DMS79 treated with DMSO at 0.1 percent for 48 hours (cell line): ENCODE results near the gene CHRNG.

Source experiments
- DNase-seq: peaks from one replicate; lab custom pipeline; 2025; lab: John Stamatoyannopoulos, UW

The CHRNG gene

GRCh38 chr2:232506709-232507108, 32.8 kb upstream of the CHRNG start:
- no peak for DNase-seq

- DNase-seq = no peak
Observed at GRCh38 chr2:232508251-232508650, 31.2 kb upstream of the CHRNG start.

DNA sequence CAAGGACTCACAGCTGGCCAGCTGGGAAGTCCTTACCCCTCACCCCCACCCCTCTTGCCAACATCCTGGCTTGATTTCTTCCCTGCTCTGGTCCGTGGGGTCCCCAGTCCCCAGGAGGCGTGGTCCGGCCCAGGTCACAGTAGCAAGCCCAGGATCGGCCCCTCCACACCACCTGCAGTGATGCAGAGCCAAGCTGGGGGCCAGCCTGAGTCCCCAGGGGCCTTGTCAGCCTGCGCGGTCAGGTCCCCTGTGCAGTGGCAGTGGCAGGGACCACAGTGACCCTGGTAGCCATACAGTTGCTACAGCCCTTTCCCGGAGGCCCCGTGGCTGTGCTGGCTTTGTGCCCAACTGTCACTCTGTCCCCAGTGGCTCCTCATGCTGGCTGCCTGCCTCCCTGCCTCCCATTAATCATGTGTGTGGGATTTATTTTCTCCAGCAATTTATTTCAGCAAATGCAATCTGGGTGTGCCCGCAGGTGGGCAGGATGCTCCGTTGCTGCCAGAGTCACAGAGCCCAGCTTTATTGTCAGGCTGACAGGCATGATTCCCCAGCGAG, 28.1 kb upstream of the CHRNG start:
- peak; percentile 6 for DNase-seq

DNA sequence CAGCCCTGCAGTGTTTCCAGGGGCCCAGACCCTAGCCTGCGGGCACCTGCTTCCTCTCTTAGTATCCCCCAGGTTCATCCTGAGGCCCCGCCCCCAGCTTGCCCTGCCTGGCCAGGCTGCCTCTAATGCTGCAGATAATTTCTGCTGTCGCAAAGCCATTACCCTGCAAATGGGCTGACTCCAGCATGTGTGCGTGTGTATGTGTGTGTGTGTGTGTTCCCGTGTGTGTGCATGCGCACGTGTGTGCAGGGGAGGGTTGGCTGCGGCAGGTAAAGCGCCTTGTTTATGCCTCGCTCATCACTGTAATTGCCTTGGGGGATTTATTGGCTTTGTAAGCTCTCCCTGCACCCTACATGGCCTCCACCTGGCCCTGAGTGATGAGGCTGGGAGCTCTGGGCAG, 26.9 kb upstream of the CHRNG start:
- no peak for DNase-seq

DNA sequence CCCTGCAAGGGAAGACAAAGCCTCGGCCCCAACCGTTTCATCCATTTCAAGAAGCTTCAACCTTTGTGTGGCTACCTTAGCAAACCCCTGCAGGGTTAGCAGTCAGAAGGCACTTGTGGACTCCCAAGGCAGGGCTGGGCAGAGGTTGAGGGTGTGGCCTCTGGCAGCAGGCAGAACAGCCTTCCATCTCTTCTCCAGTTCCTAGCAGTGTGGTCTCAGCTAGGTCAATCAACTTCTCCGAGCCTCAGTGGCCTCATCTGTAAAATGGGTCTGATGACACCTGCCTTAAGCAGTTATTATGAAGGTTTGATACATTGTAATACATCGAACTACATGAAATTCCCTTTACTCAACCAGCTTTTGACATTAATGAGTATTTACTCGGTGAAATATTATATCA, 26.1 kb upstream of the CHRNG start:
- DNase-seq = no peak

- DNase-seq = no peak
Observed at GRCh38 chr2:232515639-232516038, 23.9 kb upstream of the CHRNG start.

DNA sequence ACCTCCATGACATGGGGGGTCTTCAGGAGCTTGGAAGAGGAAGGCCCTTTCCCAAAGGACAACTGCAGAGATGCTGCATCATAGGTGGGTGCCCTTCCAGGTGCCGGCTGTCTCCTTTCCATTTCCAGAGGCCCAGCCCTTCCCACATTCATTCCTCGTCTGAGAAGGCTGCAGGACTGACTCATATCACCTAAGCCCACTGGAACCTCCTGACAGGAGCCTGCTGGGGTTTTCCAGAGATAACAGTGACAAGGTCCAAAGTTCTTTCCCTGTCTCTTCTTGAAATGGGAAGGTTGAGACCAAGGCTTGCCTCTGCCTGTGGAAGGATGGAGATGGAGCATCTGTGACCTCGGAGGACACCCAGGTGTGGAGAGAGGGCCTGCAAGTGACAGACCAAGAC, 22.9 kb upstream of the CHRNG start:
- DNase-seq = no peak

GRCh38 chr2:232518844-232519243, 20.6 kb upstream of the CHRNG start:
- DNase-seq = no peak

DNA sequence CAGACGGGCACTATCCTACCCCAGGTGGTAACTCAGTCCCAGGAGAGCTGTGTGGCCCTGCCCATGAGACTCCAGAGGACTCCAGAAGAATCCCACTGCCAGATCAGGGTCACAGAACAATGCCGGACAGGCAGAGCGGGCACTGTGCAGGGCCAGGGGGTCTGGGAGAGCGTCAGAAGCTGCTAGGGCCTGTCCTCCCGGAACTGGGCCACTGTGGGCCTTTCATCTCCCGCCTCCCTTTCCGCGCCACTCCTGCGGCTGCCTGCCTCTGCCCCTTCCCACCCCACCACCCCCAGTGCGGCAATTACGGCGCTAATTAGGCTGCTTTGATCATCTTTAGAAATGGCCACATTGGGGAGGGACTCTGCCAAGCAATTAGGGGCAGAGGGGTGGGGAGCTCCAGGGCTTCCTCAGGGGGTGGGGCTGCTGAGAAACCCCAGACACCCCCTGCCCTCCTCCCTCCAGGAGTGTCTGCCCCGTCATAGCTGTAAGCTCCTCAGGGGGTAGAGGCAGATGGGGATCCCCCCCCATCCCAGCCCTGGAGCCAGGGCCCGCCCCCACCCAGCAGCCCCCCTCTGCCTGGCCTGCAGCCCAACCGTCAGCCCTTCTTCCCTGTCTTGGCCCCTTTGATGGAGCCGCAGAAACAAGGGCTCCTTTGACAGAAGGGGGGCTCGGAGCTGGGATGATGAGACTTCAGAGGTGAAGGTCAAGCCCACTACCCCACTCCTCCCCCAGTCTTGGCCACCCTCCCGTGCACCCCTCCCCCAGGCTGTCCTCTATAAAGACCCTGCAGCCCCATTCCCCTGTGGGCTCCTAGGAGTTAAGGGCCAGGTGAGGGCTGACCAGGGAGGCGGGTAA, 19.7 kb upstream of the CHRNG start, which contains the start of gene PRSS56:
Gene PRSS56 (plus strand): TSS at position 808 of the 858 bp plus-strand sequence. CDS start 211 bp downstream, outside the sequence.
- no peak for DNase-seq

DNA sequence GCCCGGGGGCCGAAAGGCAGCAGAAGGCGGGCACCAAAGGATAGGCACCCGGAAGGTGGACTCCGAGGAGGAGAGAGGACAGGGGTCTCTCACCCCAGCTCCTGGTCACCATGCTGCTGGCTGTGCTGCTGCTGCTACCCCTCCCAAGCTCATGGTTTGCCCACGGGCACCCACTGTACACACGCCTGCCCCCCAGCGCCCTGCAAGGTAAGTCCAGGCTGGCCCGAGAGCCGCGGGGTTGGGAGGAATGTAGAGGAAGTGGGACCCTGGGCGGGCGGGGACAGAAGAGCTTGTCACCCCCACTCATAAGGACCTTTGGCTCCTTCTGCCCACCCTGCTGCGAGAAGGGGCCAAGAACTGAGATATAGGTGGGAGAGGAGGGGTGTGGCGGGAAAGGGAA, 19.0 kb upstream of the CHRNG start:
- DNase-seq = no peak

DNA sequence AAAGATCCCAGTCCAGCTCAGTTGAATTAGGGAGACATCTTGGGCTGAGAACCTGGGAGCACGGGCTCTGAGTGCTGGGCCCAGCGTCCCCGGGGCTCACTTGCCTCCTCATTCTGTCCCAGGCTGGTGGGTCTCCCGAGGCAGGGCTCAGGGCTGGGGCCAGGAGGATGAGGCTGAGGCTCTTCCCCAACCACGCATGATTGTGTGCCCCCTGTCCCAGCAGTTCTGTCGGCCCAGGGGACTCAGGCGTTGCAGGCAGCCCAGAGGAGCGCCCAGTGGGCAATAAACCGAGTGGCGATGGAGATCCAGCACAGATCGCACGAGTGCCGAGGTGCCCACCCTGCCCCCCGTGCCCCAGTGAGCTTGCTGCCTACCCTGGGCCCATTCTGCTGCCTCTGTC, 18.4 kb upstream of the CHRNG start:
- no peak for DNase-seq

DNA sequence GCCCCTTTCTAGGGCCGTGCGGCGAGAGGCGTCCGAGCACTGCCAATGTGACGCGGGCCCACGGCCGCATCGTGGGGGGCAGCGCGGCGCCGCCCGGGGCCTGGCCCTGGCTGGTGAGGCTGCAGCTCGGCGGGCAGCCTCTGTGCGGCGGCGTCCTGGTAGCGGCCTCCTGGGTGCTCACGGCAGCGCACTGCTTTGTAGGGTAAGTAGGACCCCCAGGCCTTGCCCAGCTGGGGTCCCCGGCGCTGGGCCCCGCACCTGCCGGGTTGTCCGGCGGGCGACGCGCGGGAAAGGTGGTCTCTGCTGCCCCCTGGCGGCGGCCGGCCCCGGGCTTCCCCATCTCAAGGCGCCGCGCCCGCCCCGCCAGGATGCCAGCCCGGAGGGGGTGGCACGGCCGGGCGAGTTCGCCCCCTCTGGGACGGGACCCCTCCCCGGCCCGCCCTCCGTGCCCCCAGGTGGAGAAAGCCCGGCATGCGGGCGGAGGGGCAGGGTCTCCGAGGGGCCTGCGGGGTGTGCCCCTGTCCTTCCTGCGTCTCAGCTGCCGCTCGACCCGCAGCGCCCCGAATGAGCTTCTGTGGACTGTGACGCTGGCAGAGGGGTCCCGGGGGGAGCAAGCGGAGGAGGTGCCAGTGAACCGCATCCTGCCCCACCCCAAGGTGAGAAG, 17.4 kb upstream of the CHRNG start:
- DNase-seq = peak; percentile 7

- no peak for DNase-seq
Observed at GRCh38 chr2:232522623-232523401, 16.7 kb upstream of the CHRNG start.

DNA sequence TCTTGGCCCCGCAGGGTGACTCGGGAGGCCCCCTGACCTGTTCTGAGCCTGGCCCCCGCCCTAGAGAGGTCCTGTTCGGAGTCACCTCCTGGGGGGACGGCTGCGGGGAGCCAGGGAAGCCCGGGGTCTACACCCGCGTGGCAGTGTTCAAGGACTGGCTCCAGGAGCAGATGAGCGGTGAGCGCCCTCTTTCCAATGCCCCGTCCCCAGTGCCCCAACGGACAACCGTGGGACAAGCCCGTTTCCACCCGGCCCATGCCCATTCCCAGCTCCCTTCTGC, 16.1 kb upstream of the CHRNG start:
- DNase-seq = no peak

- peak; percentile 5 for DNase-seq
Observed at GRCh38 chr2:232523682-232524597, 15.6 kb upstream of the CHRNG start.

DNA sequence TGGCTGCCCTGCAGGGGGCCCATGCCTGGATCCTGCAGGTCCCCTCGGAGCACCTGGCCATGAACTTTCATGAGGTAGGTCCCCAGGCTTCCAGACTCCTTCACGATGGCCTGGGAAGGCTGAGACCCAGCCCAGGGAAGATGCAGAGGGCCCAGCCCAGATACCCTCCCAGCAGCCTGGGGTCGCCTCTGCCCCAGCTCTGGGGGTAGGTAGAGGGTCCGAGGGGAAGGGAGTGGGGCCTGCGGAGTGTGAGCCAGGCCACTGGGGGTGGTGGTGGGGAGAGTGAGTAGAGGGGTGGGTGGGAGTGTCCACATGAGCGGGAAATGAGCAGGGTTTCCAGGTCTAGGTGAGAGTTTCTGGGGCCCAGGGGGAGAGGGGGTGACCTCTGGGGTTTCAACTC, 14.7 kb upstream of the CHRNG start:
- no peak for DNase-seq

DNA sequence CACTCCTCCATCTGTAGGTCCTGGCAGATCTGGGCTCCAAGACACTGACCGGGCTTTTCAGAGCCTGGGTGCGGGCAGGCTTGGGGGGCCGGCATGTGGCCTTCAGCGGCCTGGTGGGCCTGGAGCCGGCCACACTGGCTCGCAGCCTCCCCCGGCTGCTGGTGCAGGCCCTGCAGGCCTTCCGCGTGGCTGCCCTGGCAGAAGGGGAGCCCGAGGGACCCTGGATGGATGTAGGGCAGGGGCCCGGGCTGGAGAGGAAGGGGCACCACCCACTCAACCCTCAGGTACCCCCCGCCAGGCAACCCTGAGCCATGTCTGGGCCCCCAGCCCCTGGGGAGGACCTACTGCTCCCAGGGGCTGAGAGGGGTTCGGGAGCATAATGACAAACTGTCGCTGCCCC, 14.3 kb upstream of the CHRNG start:
- DNase-seq = no peak

- no peak for DNase-seq
Observed at GRCh38 chr2:232525791-232526371, 13.6 kb upstream of the CHRNG start, which contains the start of gene CHRND. Gene CHRND (plus strand): TSS chr2:232526160. CDS start chr2:232526216, 56 bp downstream.

DNA sequence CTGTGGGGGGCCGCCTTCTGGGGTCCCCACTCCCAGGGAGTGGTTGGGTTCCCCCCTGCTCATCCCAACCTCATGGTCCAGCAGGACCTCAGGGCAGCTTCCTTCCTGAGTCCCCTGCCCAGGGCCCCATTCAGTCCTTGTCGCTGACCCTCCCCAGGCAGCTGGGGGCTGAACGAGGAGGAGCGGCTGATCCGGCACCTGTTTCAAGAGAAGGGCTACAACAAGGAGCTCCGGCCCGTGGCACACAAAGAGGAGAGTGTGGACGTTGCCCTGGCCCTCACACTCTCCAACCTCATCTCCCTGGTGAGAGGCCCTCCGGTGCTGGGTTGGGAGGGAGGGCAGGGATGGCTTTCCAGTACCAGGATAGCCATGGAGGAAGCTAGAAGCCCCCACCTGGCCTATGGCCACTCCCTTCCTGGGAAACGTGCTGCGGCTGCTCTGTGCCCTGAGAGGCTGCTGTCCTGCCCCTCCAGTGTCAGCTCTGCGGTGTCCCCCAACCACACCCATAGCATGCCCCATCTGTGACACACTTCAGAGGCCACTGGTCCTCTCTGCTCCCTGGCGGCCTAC, 13.0 kb upstream of the CHRNG start:
- no peak for DNase-seq

DNA sequence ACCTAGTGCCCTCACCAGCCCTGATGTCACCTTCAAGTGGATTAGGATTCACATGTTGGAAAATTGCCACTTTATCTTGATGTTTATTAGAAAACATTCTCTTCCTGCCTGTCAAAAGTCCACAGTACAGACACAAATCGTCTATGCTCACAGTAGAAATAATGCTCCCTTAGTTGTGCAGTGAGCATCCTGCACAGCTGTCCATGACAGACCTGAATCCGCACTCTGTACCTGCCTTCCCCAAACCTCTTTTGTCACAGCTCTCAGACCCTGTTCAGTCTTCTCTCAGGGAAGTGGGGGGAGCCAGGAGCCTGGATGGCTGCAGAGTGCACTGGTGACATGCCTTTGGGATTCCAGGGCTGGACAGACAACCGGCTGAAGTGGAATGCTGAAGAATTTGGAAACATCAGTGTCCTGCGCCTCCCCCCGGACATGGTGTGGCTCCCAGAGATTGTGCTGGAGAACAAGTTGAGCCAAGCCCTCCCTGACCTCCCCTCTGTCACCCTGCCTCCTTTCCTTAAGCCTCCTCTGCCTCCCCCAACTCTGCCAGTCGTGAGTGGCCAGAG, 11.5 kb upstream of the CHRNG start:
- DNase-seq = no peak
